GM12874 (cell line): ENCODE results near the gene DOCK9.
A peak's percentile ranks its signal among the peaks of the same experiment; 100 is the strongest.

ENCODE experiments used
- TF ChIP-seq, protein P1 (sequence below): IDR thresholded peaks from 2 replicates; pipeline ENCODE4 v1.5.1; 2011; ENCODE audit warnings: low read depth, mild to moderate bottlenecking, control low read depth, low read length, moderate library complexity; ENCODE audit not compliant: insufficient read depth

The DOCK9 gene

DNA sequence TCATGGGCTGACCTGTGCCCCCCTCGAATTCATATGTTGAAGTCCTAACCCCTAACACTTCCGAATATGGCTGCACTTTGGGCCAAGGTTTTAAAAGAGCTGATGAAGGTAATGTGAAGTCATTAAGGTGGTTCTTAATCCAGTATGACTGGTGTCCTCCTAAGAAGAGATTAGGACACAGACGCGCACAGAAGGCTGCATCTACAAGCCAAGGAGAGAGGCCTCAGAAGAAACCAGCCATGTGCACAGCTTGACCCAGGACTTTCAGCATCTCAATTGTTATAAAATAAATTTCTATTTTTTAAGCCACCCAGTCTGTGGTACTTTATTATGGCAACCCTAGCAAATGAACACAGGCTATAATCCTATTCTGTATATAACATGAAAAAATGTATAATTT, 99.9 kb downstream of the DOCK9 start:
- TF ChIP-seq, protein P1, sequence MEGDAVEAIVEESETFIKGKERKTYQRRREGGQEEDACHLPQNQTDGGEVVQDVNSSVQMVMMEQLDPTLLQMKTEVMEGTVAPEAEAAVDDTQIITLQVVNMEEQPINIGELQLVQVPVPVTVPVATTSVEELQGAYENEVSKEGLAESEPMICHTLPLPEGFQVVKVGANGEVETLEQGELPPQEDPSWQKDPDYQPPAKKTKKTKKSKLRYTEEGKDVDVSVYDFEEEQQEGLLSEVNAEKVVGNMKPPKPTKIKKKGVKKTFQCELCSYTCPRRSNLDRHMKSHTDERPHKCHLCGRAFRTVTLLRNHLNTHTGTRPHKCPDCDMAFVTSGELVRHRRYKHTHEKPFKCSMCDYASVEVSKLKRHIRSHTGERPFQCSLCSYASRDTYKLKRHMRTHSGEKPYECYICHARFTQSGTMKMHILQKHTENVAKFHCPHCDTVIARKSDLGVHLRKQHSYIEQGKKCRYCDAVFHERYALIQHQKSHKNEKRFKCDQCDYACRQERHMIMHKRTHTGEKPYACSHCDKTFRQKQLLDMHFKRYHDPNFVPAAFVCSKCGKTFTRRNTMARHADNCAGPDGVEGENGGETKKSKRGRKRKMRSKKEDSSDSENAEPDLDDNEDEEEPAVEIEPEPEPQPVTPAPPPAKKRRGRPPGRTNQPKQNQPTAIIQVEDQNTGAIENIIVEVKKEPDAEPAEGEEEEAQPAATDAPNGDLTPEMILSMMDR, result no peak

DNA sequence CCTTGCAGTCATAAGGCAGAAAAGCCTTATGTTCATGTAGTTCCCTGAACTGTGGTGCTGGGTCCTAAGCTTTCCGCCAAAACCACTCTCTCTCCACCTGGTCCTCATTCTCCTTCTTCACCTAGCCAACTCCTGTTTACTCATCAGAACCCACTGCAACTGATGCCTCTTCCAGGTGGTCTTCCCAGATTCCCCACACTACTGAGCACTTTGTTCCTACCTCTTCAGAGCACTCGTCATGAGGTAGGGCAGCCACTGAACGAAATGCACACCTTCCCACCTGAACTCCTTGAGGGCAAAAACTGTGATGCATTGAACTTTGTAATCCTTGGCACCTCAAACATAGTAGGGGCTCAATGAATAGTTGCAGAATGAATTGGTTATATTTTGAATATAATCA, 100.4 kb downstream of the DOCK9 start:
- TF ChIP-seq, protein P1, result no peak

DNA sequence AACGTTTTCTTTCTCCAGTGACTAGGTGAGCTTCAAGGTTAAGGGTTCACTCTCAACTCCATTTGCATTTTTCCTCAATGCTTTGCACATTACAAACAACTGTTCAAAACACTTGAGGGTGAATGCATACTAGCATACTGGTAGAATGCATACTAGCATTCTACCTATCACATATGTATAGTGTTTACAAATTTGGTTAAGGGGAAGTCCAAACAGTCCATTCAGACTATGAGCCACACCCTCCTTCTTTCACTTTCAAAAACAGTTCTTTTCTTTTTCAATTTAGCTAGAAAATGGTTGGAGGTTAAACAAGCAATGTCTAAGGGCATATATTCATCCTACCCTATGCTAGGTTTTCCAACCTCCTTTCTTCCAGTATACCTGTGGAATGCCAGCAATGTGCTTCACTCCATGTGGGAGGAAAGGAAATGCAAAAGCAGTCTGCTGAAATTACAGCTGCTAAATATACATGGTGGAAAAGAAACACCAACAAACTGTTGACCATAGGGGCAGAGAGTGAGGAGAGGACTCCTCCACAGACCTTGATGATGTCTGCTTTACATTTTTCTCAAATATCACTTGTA, 102.6 kb downstream of the DOCK9 start:
- TF ChIP-seq, protein P1, result no peak

DNA sequence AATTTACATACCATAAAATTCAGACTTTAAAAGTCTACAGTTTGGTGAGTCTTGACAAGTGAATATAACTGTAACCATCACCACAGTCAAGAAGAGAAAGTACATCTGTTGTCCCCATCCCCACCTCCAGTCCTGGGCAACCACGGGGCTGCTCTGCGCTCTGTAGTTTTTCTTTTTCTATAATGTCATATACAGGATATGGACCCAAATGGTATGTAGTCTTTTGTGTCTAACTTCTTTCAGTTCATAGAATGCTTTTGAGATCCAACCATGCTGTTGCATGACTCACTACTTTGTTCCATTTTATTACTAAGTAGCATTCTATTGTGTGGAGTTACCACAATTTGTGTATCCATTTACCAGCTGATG, 103.9 kb downstream of the DOCK9 start:
- TF ChIP-seq, protein P1, result no peak

DNA sequence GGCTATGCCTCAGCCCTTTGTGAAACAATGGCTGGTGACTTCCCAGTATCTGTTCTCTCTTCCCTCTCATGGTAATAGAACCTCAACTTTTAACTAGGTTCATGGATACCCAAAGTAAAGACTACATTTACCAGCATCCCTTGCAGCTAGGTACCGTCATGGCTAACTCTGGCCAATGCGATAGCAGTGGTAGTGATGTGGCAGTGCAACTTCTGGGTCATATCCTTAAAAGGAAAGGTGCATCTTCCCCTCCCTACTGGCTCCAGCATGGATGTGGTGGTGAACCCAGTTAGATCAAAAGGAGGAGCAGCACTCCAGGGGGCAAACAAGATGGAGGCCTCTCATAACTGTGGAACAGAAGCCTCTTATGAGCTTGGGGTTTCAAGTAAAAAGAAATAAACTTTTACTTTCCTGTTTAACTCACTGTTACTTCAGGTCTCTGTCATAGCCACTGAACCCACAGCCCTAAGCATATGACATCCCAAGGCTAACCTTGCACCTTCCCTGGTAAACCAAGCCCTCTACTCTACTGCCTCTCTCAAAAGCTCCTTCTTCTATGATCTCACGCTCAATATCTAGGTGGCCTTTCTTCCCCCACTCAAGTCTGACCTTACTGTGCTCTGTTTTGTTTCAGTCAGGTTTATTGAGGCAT, 104.4 kb downstream of the DOCK9 start:
- TF ChIP-seq, protein P1, result no peak

DNA sequence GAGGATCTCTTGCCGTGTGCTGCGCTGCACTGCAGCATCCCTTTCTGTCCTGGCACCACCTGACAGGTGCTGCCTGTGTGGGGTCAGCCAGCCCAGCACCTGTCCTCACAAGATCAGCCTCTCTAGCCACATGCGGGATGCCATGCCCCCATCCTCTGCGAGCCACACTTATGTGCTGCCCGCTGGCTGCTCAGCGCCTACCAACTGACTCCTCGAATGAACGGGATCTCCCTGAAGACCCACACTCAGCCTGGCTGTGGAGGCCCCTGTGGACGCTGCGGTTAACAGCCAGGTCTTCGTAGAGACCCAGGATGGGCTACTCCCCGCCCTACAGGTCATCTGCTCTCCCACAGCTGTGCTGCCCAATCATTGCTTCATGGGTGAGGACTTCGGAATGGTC, 106.1 kb downstream of the DOCK9 start:
- TF ChIP-seq, protein P1, result no peak

DNA sequence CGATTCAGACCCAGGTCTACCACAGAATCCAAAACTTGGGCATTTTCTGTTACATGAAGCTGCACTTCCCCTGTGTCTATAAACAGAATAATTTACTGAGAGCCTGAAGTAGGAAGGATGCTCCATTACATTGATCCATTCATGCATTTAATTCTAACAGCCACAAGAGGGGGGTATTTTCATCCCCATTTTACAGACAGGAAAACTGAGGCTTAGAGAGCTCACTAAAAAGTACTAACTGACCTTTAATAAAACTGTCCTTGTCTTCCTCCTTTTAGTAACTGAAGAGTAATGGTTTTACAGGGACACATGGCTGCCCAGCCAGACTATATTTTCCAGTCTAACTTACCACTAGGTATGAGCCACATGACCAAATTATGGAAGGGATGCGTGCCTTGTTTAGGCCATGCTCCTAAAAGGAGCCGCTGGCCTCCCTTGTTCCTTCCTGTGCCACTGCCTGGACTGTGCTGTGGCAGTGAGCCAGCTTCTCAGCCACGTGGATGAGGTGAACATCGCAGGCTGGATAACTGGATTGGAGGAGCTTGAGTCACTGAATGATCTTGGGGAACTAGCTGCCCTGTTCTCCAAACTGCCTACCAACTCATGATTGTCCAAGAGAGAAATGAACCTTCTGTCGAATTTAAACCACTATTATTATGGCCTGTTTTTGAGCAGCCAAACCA, 108.3 kb downstream of the DOCK9 start:
- TF ChIP-seq, protein P1, result peak; percentile 24; the same call in 1 of the 2 replicates
